Measurements from ENCODE around the gene CCDC32.

CCDC32 gene

DNA sequence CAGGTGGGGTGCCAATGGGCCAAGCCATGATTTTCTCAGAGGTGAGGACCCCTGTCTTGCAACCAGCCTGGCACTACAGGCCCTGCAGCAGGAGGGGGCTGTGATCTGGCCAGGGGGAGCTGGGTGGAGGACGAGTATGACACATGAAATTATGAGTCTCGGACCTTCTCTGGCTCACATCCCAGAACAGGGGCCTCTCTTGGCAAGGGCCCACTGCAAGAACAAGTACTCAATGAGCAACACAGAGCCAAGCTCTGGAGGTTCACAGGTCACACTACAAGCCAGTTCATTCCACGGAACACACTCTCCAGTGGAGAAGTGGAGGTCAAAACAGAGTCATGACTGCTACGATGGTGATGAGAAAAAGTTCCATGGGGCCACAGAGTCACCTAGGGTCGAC is 28.3 kb downstream of the CCDC32 start:
- DNase-seq (ENCODE audit: low read depth), result peak; percentile 83
- TF ChIP-seq CTCF (conservative IDR thresholded peaks at IDR 0.05; ENCODE audit: low read depth, low read length), result no peak
- H3K4me3 ChIP-seq (ENCODE audit: low read depth, low read length), result no peak overlapping the region

DNA sequence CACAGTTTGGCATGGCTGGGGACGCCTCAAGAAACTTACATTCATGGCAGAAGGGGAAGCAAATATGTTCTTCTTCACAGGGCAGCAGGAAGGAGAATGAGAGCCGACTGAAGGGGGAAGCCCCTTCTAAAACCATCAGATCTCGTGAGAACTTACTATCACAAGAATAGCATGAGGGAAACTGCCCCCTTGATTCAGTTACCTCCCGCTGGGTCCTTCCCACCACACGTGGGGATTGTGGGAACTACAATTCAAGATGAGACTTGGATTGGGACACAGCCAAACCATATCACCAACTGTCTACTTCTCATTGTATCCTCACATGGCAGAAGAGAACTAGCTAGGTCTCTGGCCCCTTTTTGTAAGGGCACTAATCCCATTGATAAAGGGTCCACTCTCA is 30.5 kb downstream of the CCDC32 start:
- H3K4me3 ChIP-seq (ENCODE audit: low read depth, low read length), result no peak overlapping the region
- DNase-seq (ENCODE audit: low read depth), result no peak
- TF ChIP-seq CTCF (conservative IDR thresholded peaks at IDR 0.05; ENCODE audit: low read depth, low read length), result no peak

DNA sequence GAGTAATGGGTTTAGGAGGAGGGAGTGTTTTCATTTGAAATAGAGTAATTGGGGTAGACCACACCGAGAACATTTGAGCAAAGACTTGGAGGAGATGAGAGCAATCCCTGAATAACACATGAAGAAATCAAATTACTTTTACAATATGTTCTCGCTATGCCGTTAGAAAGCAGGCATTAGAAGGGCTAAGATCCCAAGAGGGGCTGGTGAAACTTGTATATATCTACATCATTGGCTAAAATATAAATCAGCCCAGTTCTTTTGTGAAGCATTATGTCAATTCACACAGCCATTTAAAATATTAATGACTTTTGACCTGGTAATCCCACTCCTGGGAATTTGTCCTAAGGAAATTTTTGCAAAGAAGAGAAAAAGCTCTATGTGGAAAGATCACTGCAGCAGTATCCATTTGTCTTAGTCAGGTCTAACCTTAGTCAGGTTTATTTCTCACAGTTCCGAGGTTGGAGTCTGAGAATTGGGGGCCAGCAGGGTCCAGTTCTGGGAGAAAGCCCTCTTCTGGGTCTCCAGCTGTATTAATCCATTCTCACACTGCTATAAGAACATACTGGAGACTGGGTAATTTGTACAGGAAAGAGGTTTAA is 31.0 kb downstream of the CCDC32 start:
- no peak overlapping the region for H3K4me3 ChIP-seq (ENCODE audit: low read depth, low read length)
- TF ChIP-seq CTCF (conservative IDR thresholded peaks at IDR 0.05; ENCODE audit: low read depth, low read length), result no peak
- no peak for DNase-seq (ENCODE audit: low read depth)

DNA sequence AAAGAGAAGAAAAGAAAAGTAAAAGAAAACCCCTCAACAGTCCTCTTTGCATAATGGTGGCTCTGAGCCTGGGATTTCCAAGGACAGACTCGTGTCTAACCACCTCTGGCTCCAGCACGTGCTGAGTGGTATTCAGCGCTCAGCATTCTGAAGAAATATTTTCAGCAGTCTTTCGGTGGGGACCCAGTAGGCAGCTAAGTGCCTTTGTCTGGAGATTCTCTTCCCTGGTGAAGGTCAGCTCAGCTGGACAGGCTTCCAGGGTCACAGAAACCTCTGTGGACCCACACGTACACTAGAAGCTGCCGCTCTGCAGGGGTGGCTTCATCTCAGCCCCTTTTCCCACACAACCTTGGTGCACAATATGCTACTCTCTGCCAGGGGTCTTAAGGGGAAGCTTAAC is 36.0 kb downstream of the CCDC32 start:
- no peak for DNase-seq (ENCODE audit: low read depth)
- TF ChIP-seq CTCF (conservative IDR thresholded peaks at IDR 0.05; ENCODE audit: low read depth, low read length), result no peak
- no peak overlapping the region for H3K4me3 ChIP-seq (ENCODE audit: low read depth, low read length)

DNA sequence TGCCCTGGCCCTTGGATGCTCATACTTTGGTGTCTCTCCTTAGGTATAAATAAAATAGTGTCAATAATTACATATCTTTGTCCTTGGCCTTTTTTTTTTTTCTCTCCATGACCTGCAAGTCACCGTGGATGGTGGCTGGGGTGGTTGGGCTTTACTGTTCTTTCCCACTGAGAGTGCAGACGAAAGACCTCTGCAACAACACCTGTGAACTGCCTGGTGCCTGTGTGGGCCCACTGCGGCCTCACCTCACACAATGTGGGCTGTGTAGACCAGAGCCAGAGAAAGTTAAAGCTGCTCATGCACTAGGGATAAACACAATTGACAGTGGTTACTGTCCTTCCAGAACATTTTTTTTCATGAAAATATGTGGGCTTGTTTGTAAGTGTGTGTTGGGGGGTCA is 39.0 kb downstream of the CCDC32 start:
- DNase-seq (ENCODE audit: low read depth), result no peak
- no peak overlapping the region for H3K4me3 ChIP-seq (ENCODE audit: low read depth, low read length)
- TF ChIP-seq CTCF (conservative IDR thresholded peaks at IDR 0.05; ENCODE audit: low read depth, low read length), result no peak

GRCh38 chr15:40523611-40524010 is 41.2 kb downstream of the CCDC32 start:
- H3K4me3 ChIP-seq (ENCODE audit: low read depth, low read length), result no peak overlapping the region
- DNase-seq (ENCODE audit: low read depth), result no peak
- no peak for TF ChIP-seq CTCF (conservative IDR thresholded peaks at IDR 0.05; ENCODE audit: low read depth, low read length)

DNA sequence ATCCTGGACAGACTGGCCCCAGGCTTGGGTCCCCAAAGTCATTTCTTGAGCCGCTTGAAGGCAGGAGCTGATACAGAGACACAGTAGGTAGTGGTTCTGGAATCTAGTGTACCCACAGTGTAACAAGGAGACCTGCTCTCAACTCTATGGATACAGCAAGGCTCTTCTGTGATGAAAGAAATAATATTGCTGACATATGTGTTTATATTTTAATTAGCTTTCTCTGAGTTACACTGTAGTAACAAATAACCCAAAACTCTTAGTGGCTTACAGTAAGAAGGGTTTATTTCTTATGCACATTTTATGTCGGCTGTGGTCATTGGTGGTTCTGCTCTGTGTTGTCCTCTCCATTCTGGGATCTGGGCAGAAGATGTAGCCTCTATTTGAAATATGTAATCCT is 48.5 kb downstream of the CCDC32 start:
- no peak for DNase-seq (ENCODE audit: low read depth)
- TF ChIP-seq CTCF (conservative IDR thresholded peaks at IDR 0.05; ENCODE audit: low read depth, low read length), result no peak
- no peak overlapping the region for H3K4me3 ChIP-seq (ENCODE audit: low read depth, low read length)
